RCC 7860 (cell line): ENCODE measurements around the gene CEP350.

ENCODE experiments used
- DNase-seq: peaks from one replicate; pipeline ENCODE4 v3.0.0-alpha.2; 2015; ENCODE audit warnings: low spot score
- FAIRE-seq: peaks from 2 replicates; lab custom pipeline; 2012; peaks lifted over from hg19 to GRCh38; lab: Jason Lieb, UNC

CEP350 gene

DNA sequence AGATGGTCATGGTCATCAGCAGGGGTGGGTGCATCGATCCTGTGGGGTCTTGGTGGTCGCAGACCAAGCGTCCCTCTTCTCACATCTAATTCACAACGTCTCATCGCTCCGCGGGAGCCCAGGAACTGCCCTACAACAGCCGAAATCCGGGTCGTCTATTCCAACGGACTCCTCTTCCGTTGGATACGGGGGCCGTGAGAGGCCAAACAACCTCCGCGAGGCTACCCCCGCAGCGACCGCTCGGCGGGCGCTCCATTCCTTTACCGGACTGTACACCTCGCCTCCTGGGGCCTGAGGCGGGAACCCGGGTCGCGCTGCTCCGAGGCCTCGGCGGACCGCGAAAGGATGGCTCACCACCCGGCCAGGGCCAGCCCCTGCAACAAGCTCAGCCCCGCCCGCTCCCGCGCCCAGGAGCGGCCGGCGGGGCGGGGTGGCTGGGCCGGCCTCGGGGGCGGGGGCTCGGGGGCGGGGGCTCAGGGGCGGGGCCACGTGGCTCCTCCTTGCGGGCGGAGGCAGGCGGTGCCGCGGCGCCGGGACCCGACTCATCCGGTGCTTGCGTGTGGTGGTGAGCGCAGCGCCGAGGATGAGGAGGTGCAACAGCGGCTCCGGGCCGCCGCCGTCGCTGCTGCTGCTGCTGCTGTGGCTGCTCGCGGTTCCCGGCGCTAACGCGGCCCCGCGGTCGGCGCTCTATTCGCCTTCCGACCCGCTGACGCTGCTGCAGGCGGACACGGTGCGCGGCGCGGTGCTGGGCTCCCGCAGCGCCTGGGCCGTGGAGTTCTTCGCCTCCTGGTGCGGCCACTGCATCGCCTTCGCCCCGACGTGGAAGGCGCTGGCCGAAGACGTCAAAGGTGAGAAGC lies 199.9 kb downstream of the CEP350 start, which contains the start of gene QSOX1:
Gene QSOX1, plus strand, starts transcription at position 545 of the 857 bp plus-strand sequence. Its CDS starts 39 bp downstream, at position 584.
- FAIRE-seq (no peak), DNase-seq (peak; percentile 75)

DNA sequence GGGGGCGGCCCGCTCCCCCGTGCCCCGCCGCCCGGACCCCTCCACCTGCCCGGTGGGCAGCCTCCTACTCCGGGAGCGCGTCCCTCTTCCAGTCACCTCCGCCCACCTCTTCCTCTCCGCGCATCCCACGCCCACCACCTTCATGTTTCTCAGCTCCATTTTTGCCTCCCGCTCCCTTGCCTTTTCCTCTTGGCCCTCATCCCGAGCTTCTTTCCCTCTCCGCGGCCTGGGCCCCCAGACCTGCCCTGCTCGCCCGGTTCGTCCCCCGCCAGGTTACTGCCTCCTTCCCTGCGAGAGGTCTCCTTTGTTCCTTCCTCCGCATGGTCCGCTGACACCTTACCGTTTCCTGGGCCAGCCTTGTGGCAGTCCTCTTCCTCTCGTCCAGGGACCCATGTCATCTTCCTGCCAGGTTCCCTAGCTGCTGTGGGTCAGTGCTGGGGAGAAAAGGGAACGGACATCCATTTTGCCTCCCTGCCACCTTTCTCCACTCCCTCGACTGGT lies 200.6 kb downstream of the CEP350 start:
- DNase-seq = peak; percentile 27
- FAIRE-seq = no peak

DNA sequence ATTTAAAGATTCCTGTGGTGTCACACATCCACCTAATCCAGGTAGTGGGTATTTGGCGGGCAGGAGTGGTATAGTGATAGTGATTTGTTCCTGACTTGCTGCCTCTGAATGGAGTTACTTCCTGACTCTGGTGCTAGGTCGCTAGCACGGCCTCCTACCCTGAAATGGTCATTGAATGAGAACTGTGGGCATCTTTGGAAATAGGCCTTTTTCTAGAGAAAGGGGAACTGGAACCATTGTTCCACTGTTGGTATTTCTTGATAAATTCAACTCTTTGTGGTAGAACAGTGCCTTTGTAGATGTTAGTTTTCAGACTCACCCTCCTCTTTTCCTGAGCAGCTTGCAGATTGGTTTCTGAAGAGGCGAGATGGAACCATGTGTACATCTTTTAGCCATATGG lies 201.6 kb downstream of the CEP350 start:
- DNase-seq (no peak), FAIRE-seq (no peak)

DNA sequence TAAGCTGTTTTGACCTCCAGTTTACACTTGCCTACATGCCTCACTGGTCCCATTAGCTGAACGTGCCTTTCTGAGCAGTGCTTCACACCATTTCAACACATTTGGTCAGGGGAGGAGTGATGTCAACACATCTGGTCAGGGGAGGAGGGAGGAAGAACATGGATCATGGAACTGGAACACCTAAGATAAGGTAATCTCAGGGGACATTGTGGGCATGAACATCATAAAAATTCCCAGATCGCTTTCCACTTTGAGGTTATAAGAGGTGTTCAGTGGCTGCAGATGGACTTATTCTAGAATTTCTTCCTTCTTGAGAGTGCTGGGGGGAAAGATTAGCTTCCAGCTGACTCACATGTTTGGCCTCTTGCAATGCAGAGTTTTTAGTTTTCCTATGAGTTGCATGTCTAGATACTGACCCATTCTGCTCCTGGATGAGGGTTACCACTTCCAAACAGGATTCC lies 202.1 kb downstream of the CEP350 start:
- FAIRE-seq (no peak), DNase-seq (peak; percentile 47)

DNA sequence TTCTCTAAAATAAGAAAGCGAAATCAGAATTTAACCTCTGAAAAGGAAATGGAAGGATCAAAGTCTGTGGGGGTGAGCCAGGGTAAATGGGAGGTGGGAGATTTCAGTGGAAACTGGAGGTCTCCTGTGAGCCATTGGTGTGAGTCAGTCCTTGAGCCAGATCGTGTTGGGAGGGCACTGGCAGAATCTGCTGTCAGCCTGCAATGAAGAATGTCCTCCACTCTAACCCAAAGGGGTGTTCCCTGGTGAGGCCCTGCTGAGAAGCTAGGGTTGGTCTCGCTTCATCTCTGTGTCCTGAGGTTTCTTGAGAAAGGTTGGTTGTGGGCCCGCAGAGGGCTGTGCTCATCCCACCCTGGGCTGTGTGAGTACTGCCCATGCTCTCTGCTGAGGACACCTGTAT lies 202.5 kb downstream of the CEP350 start:
- DNase-seq (peak; percentile 55), FAIRE-seq (no peak)

DNA sequence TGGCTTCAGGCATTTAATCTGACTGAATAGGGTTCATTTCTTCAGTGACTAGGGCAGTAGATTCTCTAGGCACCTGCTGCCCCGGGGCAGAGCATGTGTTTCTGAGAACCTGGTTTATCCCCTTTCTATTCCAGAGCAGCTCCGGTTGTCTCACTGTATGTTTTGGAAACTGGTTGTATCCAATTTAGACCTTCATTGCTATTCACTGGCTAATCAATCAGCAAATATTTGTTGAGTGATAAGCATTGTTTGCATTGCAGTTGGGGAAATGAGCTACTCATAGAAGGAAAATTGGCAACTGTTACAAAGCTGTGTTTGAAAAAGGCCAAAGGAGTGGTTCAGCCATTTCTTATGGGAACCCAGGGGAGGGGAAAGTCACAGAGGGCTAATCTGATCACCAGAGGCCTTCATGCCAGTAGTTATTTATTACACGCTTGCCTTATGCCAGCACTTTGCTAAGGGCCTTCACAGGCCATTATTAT lies 203.0 kb downstream of the CEP350 start:
- DNase-seq (no peak), FAIRE-seq (no peak)

DNA sequence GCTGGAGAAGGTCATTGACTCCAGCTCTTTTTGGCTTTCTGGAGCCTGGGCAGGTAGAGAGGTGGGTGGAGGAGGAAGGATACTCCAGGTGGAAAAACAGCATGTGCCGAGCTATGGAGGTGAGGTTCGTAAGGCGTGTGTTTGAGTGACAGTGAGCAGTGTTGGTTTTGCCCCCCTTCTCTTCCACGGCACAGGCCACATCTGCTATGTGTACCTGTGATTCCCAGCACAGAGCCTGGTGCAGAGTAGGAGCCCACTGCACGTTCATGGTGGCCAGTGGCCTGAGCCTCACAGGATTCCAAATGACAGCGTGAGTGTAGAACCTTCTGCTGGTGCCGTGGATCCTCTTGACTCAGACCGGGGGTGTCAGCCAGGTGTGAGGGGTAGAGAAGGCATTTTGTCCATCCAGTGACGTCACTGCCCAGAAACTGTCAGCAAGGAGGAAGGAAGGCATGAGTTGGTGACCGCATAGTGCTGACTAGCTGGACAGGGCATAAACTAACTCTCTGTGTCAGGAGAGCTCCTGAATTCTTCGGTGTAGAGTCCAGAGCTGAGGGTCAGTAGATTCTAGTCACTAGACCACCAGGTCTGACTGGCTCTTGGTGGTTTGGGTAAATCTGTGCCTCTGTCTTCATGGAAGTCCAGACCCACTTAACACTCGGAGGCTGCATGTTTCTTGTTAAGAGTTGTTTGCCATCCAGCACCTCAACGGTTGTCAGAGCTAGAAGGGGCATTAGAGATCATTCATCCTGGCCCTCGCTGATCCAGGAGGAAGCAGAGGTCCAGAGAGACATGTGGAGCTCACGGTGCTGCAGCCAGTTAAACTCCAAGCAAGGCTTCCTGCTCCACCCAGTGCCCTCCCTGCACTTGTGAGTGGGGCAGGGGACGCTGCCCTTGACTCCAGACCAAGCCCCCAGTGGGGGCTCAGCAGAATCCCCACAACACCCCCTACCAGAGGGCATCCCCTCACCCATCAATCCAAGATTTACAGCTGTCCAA lies 203.8 kb downstream of the CEP350 start:
- no peak for DNase-seq
- no peak for FAIRE-seq

DNA sequence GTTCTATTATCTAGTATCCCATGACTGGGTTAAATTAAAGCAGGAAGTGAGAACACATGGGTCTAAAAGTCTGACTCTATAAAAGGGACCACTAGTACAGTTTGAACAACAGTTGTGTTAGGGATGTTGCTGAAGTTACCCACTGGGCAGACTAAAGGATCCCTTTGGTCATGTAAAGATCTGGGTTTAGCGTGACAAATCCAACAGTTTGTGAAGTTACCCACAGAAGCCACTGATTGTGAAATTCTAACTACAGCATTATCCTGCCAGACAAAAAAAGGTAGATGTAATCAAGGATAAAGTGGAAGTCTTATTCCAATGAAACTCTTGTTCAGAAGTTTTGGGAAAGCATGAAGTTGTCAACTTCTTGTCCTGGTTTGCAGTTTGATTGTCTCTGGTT lies 205.7 kb downstream of the CEP350 start:
- no peak for FAIRE-seq
- no peak for DNase-seq

DNA sequence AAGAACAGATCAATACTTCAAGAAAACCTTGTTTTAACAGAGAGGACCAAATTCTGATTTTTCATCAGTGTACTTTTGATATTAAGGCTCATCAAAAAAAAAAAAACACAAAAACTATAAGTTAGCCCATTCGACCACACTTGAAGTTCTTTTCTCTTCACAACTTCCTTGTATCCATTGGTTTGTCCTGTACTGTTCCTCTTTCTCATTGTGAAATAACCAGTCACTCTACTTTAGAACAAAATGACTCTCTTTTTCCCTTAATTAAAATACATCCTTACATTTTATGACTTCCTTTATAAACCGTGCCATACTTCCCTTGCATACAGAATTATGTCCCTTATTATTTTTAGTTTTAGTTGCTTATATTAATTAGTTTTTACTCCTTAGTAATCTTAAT lies 208.4 kb downstream of the CEP350 start:
- FAIRE-seq = no peak
- DNase-seq = no peak
